Activated T-cell treated with anti-CD3 and anti-CD28 coated beads, Interleukin-2, amount 50 U/mL, for 48 hours (primary cell): Measurements from ENCODE around the gene TTC7B.
A peak's percentile ranks its signal among the peaks of the same experiment; 100 is the strongest.

Source experiments
- DNase-seq, 2 experiments: peaks; one replicate each; pipeline ENCODE4 v3.0.0-alpha.2; 2020

Gene TTC7B

DNA sequence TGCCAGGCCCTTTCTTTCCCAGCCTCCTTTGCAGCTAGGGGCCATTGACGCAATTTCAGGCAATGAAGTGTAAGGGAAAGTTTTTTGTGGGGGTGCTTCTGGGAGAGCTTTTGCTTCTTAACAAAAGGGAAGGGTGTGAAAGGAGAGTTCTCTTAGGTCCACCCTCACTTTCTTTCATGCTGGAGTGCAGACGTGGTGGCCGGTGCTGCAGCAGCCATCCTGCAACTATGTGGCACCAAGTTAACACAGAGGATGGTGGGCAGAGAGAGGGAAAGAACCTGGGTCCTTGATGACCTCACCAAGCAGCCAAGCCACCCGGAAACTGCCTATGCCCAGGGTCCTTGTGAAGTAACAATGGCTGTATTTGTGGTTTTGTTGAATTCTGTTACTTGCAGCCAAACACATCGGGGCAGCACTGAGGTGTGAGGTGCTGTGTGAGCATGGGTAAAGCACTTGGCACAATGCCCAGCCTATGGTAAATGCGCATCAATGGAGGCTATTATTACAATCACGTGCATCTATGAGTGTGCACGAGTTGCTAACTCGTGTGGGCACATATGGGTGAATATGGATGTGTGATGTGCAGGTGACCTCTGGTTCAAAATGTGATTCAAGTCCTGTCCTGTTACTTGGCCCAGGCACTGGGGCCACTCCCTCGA, 296.8 kb downstream of the TTC7B start:
- no peak for DNase-seq

- DNase-seq: peak; percentile 63 to 69
Observed at GRCh38 chr14:90518941-90519256, 297.3 kb downstream of the TTC7B start.

DNA sequence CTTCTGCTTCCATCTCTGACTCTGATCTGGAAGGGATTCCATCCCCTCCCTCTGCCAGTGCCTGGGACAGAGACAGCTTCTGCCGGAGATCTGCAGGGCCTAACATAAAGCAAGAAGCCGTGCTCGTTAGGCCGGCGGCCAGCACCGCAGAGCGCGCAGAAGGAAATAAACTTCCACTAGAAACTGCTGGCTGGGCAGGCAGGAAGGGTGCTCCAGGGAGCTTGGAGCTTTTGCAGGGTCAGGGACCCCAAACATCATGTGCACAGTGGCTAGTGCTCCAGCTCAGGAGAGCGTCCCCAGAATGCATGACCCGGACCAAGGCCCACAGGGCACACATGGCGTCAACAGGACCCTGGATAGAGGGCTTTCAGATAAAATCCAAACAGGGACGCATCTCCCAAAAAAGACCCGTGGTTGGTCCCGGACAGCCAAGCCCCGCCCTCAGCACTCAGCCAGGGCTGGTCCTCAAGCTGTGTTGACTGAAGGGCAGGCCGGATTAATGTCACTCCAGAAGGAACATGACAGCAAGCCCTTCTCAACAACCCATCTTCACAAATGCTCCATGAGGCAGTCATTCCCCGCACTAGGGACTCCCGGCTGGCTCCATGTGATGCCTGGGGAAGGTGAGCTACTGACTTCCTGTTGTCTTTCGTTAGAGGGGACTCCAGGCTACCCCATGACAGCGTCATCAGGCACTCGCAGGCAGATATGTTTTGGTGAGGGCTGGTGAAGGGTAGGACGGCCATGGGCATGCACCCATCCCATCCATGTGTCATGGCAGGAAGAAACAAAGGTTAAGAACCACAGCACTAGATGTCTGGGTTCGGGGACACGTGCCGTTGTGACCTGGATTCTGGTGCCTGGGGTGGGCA, 297.9 kb downstream of the TTC7B start:
- no peak for DNase-seq

- DNase-seq: no peak
Observed at GRCh38 chr14:90517076-90517841, 299.0 kb downstream of the TTC7B start.

- DNase-seq: no peak
Observed at GRCh38 chr14:90514566-90514965, 301.7 kb downstream of the TTC7B start.

- no peak for DNase-seq
Observed at GRCh38 chr14:90514015-90514398, 302.2 kb downstream of the TTC7B start.

GRCh38 chr14:90513161-90514014, 302.8 kb downstream of the TTC7B start:
- DNase-seq: no peak

- no peak for DNase-seq
Observed at GRCh38 chr14:90512329-90512991, 303.8 kb downstream of the TTC7B start.

GRCh38 chr14:90511795-90512328, 304.4 kb downstream of the TTC7B start:
- no peak for DNase-seq

DNA sequence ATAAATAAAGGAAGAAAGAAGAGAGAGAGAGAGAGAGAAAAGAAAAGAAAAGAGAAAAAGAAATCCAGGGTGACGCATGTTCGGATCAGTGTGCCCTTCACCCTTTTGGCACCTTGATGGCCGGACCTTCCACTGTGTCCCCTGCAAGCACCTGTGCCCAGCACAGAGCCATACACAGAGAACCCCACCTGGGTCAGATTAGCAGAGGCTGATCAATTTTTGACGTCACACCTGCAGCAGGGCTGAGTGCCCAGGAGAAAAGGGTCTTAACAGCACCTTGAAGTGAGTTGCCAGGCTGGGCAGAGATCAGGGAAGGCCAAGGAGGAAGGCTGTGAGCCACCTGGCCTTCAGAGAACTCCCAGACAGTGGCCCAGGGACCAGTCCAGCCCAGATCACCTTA, 305.0 kb downstream of the TTC7B start:
- no peak for DNase-seq

GRCh38 chr14:90510159-90510558, 306.1 kb downstream of the TTC7B start:
- no peak for DNase-seq

DNA sequence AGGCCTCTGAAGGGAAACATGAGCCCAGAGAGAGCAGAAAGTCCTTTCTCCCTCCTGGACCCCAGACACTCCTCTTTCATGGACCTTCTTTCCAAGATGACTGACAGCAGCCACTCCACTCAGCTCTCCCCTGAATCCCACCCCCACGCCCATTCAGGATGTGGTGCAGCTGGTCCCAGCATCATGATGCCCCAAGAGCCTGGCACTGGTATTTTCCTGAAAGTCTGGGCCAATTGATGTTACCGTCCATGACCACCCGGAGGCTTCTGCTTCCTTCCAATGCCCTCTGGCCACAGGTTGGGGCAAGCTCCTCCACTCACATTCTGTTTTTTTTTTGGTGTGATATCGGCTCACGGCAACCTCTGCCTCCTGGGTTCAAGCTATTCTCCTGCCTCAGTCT, 306.8 kb downstream of the TTC7B start:
- no peak for DNase-seq

DNA sequence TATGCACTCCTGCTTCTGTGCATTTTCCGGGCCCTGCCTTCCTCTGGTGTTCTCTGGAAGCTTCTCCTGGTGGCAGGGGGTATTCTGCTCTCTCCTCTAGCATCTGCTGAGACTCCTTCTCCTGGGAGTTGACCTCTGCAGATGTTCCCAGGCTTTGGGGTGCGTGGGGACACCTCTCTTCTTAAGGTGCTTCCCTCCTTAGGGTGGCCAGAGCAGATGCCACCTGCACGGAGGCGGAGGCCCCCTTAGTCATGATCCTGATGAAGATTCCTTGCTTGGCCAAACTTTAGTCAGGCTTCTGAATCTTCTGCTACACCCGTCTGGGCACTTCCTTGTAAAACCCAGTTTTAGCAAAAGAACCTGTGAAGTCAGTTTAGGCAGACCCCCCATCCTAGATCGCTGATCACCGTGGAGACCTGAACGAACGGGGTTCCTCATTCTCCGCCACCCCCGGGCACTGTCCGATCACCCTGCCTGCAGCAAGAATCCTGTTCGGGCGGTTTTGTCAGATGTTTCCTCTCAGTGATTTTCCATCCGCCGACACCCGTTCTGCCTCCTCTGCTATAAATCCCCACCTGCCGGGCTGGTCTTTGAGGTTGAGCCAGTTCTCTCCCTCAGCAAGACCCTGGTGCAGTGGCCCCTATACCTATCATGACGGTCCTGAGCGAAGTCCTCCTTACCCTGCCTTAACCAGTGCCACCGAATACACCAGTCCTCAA, 307.5 kb downstream of the TTC7B start:
- DNase-seq: no peak

- no peak for DNase-seq
Observed at GRCh38 chr14:90508036-90508435, 308.2 kb downstream of the TTC7B start.

- DNase-seq: no peak
Observed at GRCh38 chr14:90507428-90507827, 308.8 kb downstream of the TTC7B start.

DNA sequence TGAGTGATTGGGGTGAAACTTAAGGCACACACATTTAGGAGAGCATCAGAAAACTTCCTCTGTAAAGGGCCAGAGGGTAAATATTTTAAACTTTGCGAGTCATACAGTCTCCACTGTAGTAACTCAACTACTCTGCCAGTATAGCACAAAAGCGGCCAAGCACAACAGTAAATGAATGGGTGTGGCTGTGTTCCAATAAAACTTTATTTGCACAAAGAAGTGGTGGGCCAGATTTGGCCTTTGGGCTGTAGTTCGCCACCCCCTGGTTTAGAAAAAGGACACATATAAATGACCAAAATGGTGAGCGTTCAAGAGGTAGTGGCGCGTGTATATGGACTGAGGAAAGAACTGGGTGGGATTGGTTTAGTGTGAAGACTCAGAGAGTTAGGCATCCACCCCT, 309.5 kb downstream of the TTC7B start:
- DNase-seq: no peak

DNA sequence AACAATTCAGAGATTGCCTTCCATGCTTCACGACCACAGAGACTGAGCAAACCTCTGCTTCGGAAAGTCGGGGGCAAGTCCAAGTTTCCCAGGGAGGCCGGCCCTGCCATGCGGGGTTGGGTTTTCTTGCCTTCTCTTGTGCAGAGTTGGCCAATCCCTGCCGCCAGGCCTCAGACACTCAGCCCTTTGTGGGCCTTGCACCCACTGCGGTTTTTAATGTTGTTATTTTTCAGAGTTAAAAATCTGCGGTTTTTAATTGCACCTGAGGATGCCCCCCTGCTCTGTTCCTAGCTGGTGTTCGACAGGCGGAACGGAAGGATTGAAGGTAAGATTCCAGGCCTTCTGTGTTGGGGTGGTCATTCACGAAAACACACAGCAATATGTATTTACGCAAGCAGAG, 310.7 kb downstream of the TTC7B start:
- no peak for DNase-seq

DNA sequence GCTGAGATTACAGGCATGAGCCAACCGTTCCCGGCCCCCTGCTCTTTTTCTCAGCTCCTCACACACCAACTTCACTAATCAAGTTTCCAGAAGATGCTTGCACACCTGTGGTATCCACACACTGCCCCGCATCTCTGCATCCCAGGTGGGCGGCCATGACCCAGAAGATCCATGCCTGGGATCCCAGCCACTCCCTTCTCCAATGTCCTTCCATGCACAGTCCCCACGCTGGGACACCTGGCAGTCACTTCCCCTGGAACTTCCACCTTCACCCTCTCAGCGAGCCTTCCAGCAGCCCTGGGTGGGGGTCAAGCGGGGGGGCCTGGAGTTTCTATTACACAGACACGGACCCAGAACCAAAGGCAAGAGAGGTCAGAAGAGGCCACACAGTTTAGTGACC, 311.6 kb downstream of the TTC7B start:
- no peak for DNase-seq

DNA sequence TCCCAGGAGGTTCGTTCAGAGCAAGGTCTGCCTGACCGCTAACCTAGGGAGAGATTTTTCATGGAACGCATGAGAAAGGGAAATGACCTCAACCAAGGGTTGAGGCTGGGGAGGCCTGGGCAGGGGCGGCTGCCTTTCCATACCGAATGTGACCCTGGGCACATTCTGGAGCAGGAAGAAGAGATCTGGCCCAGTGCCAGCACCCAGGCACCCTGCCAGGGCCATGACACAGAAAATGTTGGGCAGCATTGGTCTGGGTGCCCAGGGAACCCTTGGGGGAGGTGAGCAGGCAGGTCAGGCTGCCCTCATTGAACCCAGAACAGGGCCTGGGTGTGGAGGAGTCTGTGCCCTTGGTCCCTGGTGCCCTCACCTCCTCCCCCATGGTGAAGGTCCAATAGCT, 312.6 kb downstream of the TTC7B start:
- DNase-seq: no peak

DNA sequence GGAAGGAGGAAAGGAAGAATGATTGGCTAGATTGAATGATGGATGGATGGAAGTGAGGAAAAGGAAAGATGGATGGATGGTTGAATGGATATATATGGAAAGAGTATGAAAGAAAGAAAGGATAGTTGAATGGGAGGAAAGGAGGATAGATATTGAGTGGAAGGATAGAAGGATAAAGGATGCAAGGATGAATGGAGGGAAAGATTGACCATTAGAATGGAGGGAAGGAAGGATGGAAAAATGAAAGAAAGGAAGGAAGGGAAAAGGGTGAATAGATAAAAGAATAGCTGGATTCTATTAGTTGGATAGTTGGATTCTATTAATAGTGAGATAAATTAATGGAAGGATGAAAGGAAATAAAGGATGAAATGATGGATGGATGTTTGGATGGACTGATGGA, 313.5 kb downstream of the TTC7B start:
- no peak for DNase-seq

DNA sequence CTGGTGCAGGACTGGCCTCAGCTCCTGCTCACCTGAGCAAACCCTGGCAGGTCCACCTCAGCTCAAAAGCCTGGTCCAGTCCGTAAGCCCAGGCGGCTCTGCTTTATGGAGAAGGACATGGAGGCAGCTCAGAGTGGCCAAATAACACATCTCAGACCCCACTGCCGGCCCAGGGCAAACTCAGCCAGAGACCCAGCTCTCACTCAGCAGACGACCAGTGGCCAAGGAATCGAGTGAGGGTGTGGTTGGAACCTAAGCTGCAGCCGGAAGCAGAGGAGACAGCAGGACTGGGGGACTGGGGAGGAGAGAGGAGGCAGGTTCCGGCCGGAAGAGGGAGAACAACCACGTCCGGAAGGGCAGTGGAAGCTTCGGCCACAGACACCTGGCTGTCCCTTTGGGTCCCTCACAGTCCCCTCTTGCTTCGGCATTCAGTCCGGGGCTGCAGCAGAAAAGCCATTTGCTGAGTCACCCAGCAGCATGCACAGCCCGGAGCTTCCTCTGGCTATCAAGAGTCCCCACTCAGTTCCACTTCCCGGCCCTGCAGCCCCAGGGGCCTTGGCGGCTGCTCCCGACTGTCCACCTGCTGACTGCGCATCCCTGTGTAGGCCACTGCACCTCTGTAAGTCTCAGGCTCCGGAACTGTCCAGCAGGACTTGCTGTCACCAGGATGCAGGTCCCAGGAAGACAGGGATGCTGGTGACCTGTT, 315.4 kb downstream of the TTC7B start:
- no peak for DNase-seq
